Muscle of arm (tissue), 12 donors: ENCODE measurements around the gene GMEB2. TPM values are rescaled to one million over a fixed set of nuclear protein-coding genes. Genes with fewer than 3 reads are reported as not detected.

Experiments used
- polyA plus RNA-seq, 12 donors: library from polyadenylated mRNA; unstranded; fragments of 120-200 nt; gene quantifications; one replicate each; pipeline ENCODE4 v1.2.1, GENCODE V29; 2013; ENCODE audit not compliant: insufficient read length in 12 of 12

Gene GMEB2
- polyA plus RNA-seq, 12 donors, result 5.8 to 11.0 (median 7.1) TPM; not detected in 1

Other genes starting within 250 kb of the GMEB2 start
- gene KCNQ2, start 154.4 kb downstream of the GMEB2 start, polyA plus RNA-seq, result 1 to 10 TPM in 11 of 12 donors, not detected in 1; 1.6 to 5.4 (median 2.9) TPM
- gene EEF1A2, start 128.0 kb downstream of the GMEB2 start, polyA plus RNA-seq, result 1,000 to 10,000 TPM in 1 of 12 donors, 100 to 1,000 TPM in 11; 241 to 1,389 (median 612) TPM
- gene PPDPF, start 106.3 kb downstream of the GMEB2 start, polyA plus RNA-seq, result 1,000 to 10,000 TPM in 1 of 12 donors, 100 to 1,000 TPM in 11; 125 to 1,559 (median 193) TPM
- gene PTK6, start 89.7 kb downstream of the GMEB2 start, polyA plus RNA-seq, result 1 to 10 TPM in 1 of 12 donors, under 1 TPM in 9, not detected in 2; 0.14 to 1.4 (median 0.35) TPM
- under 1 TPM in 1 of 12 donors, not detected in 11; 0.08 TPM for gene SRMS, start 79.4 kb downstream of the GMEB2 start, polyA plus RNA-seq
- gene FNDC11, start 72.9 kb downstream of the GMEB2 start, polyA plus RNA-seq, result under 1 TPM in 8 of 12 donors, not detected in 4; 0.07 to 0.81 (median 0.17) TPM
- gene HELZ2, start 52.9 kb downstream of the GMEB2 start, polyA plus RNA-seq, result 10 to 100 TPM in 3 of 12 donors, 1 to 10 TPM in 8, not detected in 1; 4.3 to 18.8 (median 6.4) TPM
- 10 to 100 TPM in 9 of 12 donors, 1 to 10 TPM in 2, not detected in 1; 8.8 to 48.5 (median 11.5) TPM for gene STMN3, start 26.3 kb upstream of the GMEB2 start, polyA plus RNA-seq
- 10 to 100 TPM in 7 of 12 donors, 1 to 10 TPM in 4, not detected in 1; 8.2 to 18.1 (median 10.8) TPM for gene RTEL1, start 31.2 kb upstream of the GMEB2 start, polyA plus RNA-seq
- 1 to 10 TPM in 6 of 12 donors, under 1 TPM in 4, not detected in 2; 0.34 to 5.1 (median 1.3) TPM for gene TNFRSF6B, start 69.6 kb upstream of the GMEB2 start, polyA plus RNA-seq
- 10 to 100 TPM in 11 of 12 donors, not detected in 1; 21.0 to 29.5 (median 23.0) TPM for gene ARFRP1, start 80.9 kb upstream of the GMEB2 start, polyA plus RNA-seq
- 10 to 100 TPM in 11 of 12 donors, not detected in 1; 10.3 to 44.2 (median 12.0) TPM for gene ZGPAT, start 80.9 kb upstream of the GMEB2 start, polyA plus RNA-seq
- gene LIME1, start 109.6 kb upstream of the GMEB2 start, polyA plus RNA-seq, result 10 to 100 TPM in 1 of 12 donors, 1 to 10 TPM in 10, not detected in 1; 1.9 to 11.8 (median 3.6) TPM
- 100 to 1,000 TPM in 8 of 12 donors, 10 to 100 TPM in 3, not detected in 1; 81.5 to 182 (median 102) TPM for gene SLC2A4RG, start 112.7 kb upstream of the GMEB2 start, polyA plus RNA-seq
- gene ZBTB46, start 204.2 kb upstream of the GMEB2 start, polyA plus RNA-seq, result 10 to 100 TPM in 10 of 12 donors, 1 to 10 TPM in 1, not detected in 1; 9.7 to 23.8 (median 15.9) TPM
- not detected for gene ABHD16B, start 234.4 kb upstream of the GMEB2 start, polyA plus RNA-seq
- gene TPD52L2, start 238.2 kb upstream of the GMEB2 start, polyA plus RNA-seq, result 10 to 100 TPM in 11 of 12 donors, not detected in 1; 69.3 to 87.5 (median 77.7) TPM